ENCODE results near the gene MYO3B. TPM values are rescaled to one million over a fixed set of nuclear protein-coding genes. Genes with fewer than 3 reads are reported as not detected.
"Not testable (repeated sequence)": the region's sequence is repeated elsewhere in the genome, so short reads cannot be mapped to it uniquely, and the experiment has no call there.

Gene MYO3B
- total RNA-seq, 1 experiment from 2014 or later, result 0.09 TPM

DNA sequence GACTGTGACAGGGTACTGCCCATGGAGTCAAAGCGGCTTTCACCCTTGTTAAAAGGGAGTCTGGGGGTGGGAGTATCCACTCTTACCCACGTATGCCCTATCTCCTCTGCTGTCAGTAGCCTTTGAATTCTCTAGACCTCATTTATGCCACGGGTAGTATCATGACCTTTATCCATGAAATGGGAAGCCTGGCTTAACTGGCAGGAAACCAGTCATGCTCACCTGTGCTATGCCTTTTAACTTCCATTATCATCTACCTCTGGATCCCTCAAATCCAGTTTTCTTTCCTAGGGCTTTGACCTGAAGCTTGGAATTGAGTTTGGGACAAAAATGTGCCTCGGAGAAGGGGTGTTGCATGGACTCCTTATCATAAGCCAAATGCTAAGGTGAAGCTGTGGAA, 30.0 kb downstream of the MYO3B start:
- Mint-ChIP-seq H3K27ac (ENCODE audit: unreplicated experiment) (no peak overlapping the region), H3K36me3 (ENCODE audit: insufficient read depth, unreplicated experiment) (no peaks in the 10 kb centered on the region), H3K4me3 (ENCODE audit: unreplicated experiment) (no peak overlapping the region), H3K9me3 (ENCODE audit: unreplicated experiment) (peaks cover 13% of the 10 kb centered on the region), H3K27me3 (ENCODE audit: insufficient read depth, unreplicated experiment) (no peaks in the 10 kb centered on the region), H3K4me1 (ENCODE audit: low read depth, unreplicated experiment) (no peaks in the 10 kb centered on the region)
- Histone ChIP-seq H3K4me3 (ENCODE audit: low read depth, low read length) (no peak overlapping the region), H3K4me1 (no peaks in the 10 kb centered on the region), H3K36me3 (ENCODE audit: control insufficient read depth, insufficient read depth, low read length) (no peaks in the 10 kb centered on the region), H3K9me3 (peaks cover 18% of the 10 kb centered on the region; the same call in 1 of the 2 replicates), H3K27me3 (replicated peaks; ENCODE audit: control insufficient read depth, insufficient read depth, low read length) (no peaks in the 10 kb centered on the region)
- CTCF ChIA-PET, result no interaction called here
- TF ChIP-seq, protein P1, sequence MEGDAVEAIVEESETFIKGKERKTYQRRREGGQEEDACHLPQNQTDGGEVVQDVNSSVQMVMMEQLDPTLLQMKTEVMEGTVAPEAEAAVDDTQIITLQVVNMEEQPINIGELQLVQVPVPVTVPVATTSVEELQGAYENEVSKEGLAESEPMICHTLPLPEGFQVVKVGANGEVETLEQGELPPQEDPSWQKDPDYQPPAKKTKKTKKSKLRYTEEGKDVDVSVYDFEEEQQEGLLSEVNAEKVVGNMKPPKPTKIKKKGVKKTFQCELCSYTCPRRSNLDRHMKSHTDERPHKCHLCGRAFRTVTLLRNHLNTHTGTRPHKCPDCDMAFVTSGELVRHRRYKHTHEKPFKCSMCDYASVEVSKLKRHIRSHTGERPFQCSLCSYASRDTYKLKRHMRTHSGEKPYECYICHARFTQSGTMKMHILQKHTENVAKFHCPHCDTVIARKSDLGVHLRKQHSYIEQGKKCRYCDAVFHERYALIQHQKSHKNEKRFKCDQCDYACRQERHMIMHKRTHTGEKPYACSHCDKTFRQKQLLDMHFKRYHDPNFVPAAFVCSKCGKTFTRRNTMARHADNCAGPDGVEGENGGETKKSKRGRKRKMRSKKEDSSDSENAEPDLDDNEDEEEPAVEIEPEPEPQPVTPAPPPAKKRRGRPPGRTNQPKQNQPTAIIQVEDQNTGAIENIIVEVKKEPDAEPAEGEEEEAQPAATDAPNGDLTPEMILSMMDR (IDR thresholded peaks at IDR 0.05; ENCODE audit: insufficient read depth in 1 of 2, low read depth in 1 of 2, low read length in 1 of 2, severe bottlenecking in 1 of 2, unreplicated experiment in 1 of 2), result no peak
- intact Hi-C loops (cut with micrococcal nuclease; ENCODE audit: unreplicated experiment), result no loop called here
- no TSS peak for BruUV-seq (replicated peaks)
- no peak for DNase-seq
- POLR2A ChIA-PET, result no interaction called here

DNA sequence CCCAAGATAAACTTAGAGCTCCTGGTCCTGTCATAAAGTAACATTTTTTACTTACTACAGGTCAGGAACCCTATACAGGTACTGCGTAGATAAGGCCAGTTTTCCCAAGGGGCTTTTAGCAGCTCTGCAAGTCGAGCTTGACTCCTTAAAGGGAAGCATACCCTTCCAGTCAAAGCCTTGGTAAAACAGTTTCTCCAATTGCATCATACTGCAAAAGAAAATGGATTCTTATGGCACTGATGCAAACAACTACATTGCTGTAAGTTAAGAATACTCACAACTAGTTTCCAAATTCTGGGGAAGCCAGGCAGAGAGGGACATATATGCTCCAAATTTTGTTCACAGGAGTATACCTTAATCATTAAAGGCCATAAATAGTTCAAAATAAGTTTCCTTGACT, 31.0 kb downstream of the MYO3B start:
- Mint-ChIP-seq H3K27ac (ENCODE audit: unreplicated experiment) (no peak overlapping the region), H3K36me3 (ENCODE audit: insufficient read depth, unreplicated experiment) (no peaks in the 10 kb centered on the region), H3K4me3 (ENCODE audit: unreplicated experiment) (no peak overlapping the region), H3K4me1 (ENCODE audit: low read depth, unreplicated experiment) (no peaks in the 10 kb centered on the region), H3K9me3 (ENCODE audit: unreplicated experiment) (peaks cover 13% of the 10 kb centered on the region), H3K27me3 (ENCODE audit: insufficient read depth, unreplicated experiment) (no peaks in the 10 kb centered on the region)
- ChIA-PET CTCF (no interaction called here), POLR2A (no interaction called here)
- TF ChIP-seq, protein P1 (IDR thresholded peaks at IDR 0.05; ENCODE audit: insufficient read depth in 1 of 2, low read depth in 1 of 2, low read length in 1 of 2, severe bottlenecking in 1 of 2, unreplicated experiment in 1 of 2), result no peak
- no peaks in the 10 kb centered on the region for H3K36me3 ChIP-seq (ENCODE audit: control insufficient read depth, insufficient read depth, low read length)
- intact Hi-C loops (cut with micrococcal nuclease; ENCODE audit: unreplicated experiment), result no loop called here
- H3K27me3 ChIP-seq (replicated peaks; ENCODE audit: control insufficient read depth, insufficient read depth, low read length), result no peaks in the 10 kb centered on the region
- H3K9me3 ChIP-seq, result peaks cover 18% of the 10 kb centered on the region; the same call in 1 of the 2 replicates
- H3K4me1 ChIP-seq, result no peaks in the 10 kb centered on the region
- no peak overlapping the region for H3K4me3 ChIP-seq (ENCODE audit: low read depth, low read length)
- no peak for DNase-seq
- no TSS peak for BruUV-seq (replicated peaks)

DNA sequence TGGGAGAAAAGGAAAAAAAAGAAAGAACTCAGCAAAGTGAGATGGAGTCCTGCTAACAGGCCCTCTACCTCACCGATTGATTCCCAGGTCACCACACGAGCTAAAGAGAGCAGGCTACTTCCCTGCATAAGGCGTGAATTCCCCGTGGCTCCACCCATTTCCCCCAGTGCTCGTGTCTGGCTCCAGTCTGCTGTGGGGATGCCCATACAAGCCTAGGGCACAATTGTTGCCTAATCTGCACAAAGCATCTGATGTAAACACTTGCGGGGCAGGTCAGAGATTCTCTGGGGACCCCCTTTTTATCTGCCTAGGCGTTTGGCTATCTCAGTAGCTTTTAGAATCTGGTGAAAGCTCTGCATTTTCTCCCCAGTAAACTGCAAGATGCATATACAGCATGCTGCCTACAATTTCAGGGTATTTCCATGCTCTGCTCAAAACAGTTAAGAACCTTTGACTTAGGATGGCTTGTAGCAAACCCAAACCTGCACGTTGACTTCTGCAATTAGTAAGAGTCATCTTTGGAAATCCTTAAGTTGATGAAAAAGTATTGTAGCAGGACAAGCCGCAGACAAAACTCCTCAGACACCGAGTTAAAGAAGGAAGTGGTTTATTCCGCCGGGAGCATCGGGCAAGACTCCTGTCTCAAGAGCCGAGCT, 34.8 kb downstream of the MYO3B start:
- intact Hi-C loops (cut with micrococcal nuclease; ENCODE audit: unreplicated experiment), result no loop called here
- DNase-seq, result no peak
- no TSS peak for BruUV-seq (replicated peaks)
- no peak overlapping the region for H3K4me3 Mint-ChIP-seq (ENCODE audit: unreplicated experiment)
- no peaks in the 10 kb centered on the region for H3K27me3 ChIP-seq (replicated peaks; ENCODE audit: control insufficient read depth, insufficient read depth, low read length)
- no peak overlapping the region for H3K27ac Mint-ChIP-seq (ENCODE audit: unreplicated experiment)
- no peaks in the 10 kb centered on the region for H3K36me3 ChIP-seq (ENCODE audit: control insufficient read depth, insufficient read depth, low read length)
- no peaks in the 10 kb centered on the region for H3K4me1 ChIP-seq
- H3K4me3 ChIP-seq (ENCODE audit: low read depth, low read length), result no peak overlapping the region
- ChIA-PET CTCF (no interaction called here), POLR2A (no interaction called here)
- no peaks in the 10 kb centered on the region for H3K36me3 Mint-ChIP-seq (ENCODE audit: insufficient read depth, unreplicated experiment)
- TF ChIP-seq, protein P1 (IDR thresholded peaks at IDR 0.05; ENCODE audit: insufficient read depth in 1 of 2, low read depth in 1 of 2, low read length in 1 of 2, severe bottlenecking in 1 of 2, unreplicated experiment in 1 of 2), result no peak
- H3K9me3 Mint-ChIP-seq (ENCODE audit: unreplicated experiment), result peaks cover 13% of the 10 kb centered on the region
- no peaks in the 10 kb centered on the region for H3K4me1 Mint-ChIP-seq (ENCODE audit: low read depth, unreplicated experiment)
- H3K27me3 Mint-ChIP-seq (ENCODE audit: insufficient read depth, unreplicated experiment), result no peaks in the 10 kb centered on the region
- H3K9me3 ChIP-seq, result peaks cover 18% of the 10 kb centered on the region; the same call in 1 of the 2 replicates

DNA sequence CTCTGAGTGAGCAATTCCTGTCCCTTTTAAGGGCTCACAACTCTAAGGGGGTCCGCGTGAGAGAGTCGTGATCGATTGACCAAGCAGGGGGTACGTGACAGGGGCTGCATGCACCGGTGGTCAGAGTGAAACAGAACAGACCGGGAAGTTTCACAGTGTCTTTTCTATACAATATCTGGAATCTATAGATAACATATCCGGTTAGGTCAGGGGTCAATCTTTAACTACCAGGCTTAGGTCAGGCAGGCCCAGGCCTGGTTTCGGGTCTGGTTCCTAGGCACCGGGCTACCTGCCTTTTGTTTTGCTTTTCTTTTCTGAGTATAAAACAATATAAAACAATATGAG, 35.3 kb downstream of the MYO3B start:
- H3K27me3 Mint-ChIP-seq (ENCODE audit: insufficient read depth, unreplicated experiment); H3K4me3 ChIP-seq (ENCODE audit: low read depth, low read length); H3K36me3 ChIP-seq (ENCODE audit: control insufficient read depth, insufficient read depth, low read length); BruUV-seq (replicated peaks); POLR2A ChIA-PET; H3K36me3 Mint-ChIP-seq (ENCODE audit: insufficient read depth, unreplicated experiment); H3K27me3 ChIP-seq (replicated peaks; ENCODE audit: control insufficient read depth, insufficient read depth, low read length); H3K4me1 ChIP-seq; H3K27ac Mint-ChIP-seq (ENCODE audit: unreplicated experiment); CTCF ChIA-PET; H3K4me3 Mint-ChIP-seq (ENCODE audit: unreplicated experiment); DNase-seq; intact Hi-C loops (cut with micrococcal nuclease; ENCODE audit: unreplicated experiment); H3K4me1 Mint-ChIP-seq (ENCODE audit: low read depth, unreplicated experiment): not testable (repeated sequence)
- H3K9me3 Mint-ChIP-seq (ENCODE audit: unreplicated experiment), result peaks cover 13% of the 10 kb centered on the region
- H3K9me3 ChIP-seq, result peaks cover 18% of the 10 kb centered on the region; the same call in 1 of the 2 replicates

All from Caco-2 (cell line).